ENCODE measurements around the gene ZNF800.

Gene ZNF800

GRCh38 chr7:127330070-127330469, 62.4 kb downstream of the ZNF800 start:
- Histone ChIP-seq H3K4me3 (ENCODE audit: low read depth, low read length) (no peak overlapping the region), H3K36me3 (ENCODE audit: control insufficient read depth in 2 of 2, insufficient read depth in 1 of 2, low read length in 2 of 2) (no peaks in the 10 kb centered on the region), H3K4me1 (ENCODE audit: control insufficient read depth, insufficient read depth, low read length) (no peaks in the 10 kb centered on the region), H3K27ac (ENCODE audit: extremely low read depth, low read depth, low read length) (no peak overlapping the region), H3K9me3 (ENCODE audit: control insufficient read depth, insufficient read depth, low read depth, low read length) (no peaks in the 10 kb centered on the region)
- TF ChIP-seq ZNF561 (tag by site-specific recombination; IDR thresholded peaks at IDR 0.05; ENCODE audit: borderline replicate concordance) = no peak
- no peak for TF ChIP-seq ZNF677 (tag by site-specific recombination; IDR thresholded peaks at IDR 0.05)
- TF ChIP-seq ZNF112 (tag by site-specific recombination; IDR thresholded peaks at IDR 0.05) = no peak
- no peak for TF ChIP-seq ZNF133 (tag by site-specific recombination; IDR thresholded peaks at IDR 0.05)
- no peak for TF ChIP-seq PATZ1 (tag by site-specific recombination; IDR thresholded peaks at IDR 0.05)
- no peak for TF ChIP-seq ZNF585B (tag by site-specific recombination; IDR thresholded peaks at IDR 0.05)
- TF ChIP-seq IKZF3 (tag by site-specific recombination; IDR thresholded peaks at IDR 0.05) = no peak
- no peak for TF ChIP-seq PRDM2 (tag by site-specific recombination; IDR thresholded peaks at IDR 0.05; ENCODE audit: borderline replicate concordance)
- no peak for TF ChIP-seq ZNF350 (tag by site-specific recombination; IDR thresholded peaks at IDR 0.05)
- TF ChIP-seq KLF16 (tag by site-specific recombination; IDR thresholded peaks at IDR 0.05) = no peak
- TF ChIP-seq ZNF530 (tag by site-specific recombination; IDR thresholded peaks at IDR 0.05; ENCODE audit: low read depth) = no peak
- TF ChIP-seq ZNF692 (tag by site-specific recombination; IDR thresholded peaks at IDR 0.05) = no peak
- ChIA-PET POLR2A (no interaction called here), CTCF (no interaction called here)

- H3K36me3 ChIP-seq (ENCODE audit: control insufficient read depth in 2 of 2, insufficient read depth in 1 of 2, low read length in 2 of 2) = no peaks in the 10 kb centered on the region
- ChIA-PET CTCF (interaction anchor here (1.3 kb wide), 1 partner anchor 126 kb away, joined by 3 read pairs; no protein-coding TSS in a partner anchor), POLR2A (no interaction called here)
- H3K9me3 ChIP-seq (ENCODE audit: control insufficient read depth, insufficient read depth, low read depth, low read length) = no peaks in the 10 kb centered on the region
- no peaks in the 10 kb centered on the region for H3K4me1 ChIP-seq (ENCODE audit: control insufficient read depth, insufficient read depth, low read length)
- H3K4me3 ChIP-seq (ENCODE audit: low read depth, low read length) = no peak overlapping the region
- H3K27ac ChIP-seq (ENCODE audit: extremely low read depth, low read depth, low read length) = no peak overlapping the region
- TF ChIP-seq HOXC10 (CRISPR knock-in tag; IDR thresholded peaks at IDR 0.05) = no peak
- TF ChIP-seq PRDM1 (tag by site-specific recombination; IDR thresholded peaks at IDR 0.05) = no peak
- no peak for TF ChIP-seq ZNF2 (tag by site-specific recombination; IDR thresholded peaks at IDR 0.05)
- TF ChIP-seq ZBTB6 (tag by site-specific recombination; IDR thresholded peaks at IDR 0.05) = no peak
- no peak for TF ChIP-seq ZNF544 (tag by site-specific recombination; IDR thresholded peaks at IDR 0.05)
- TF ChIP-seq TSHZ1 (tag by site-specific recombination; IDR thresholded peaks at IDR 0.05; ENCODE audit: borderline replicate concordance) = no peak
- no peak for TF ChIP-seq GLI4 (tag by site-specific recombination; IDR thresholded peaks at IDR 0.05)
- no peak for TF ChIP-seq ZNF37A (tag by site-specific recombination; IDR thresholded peaks at IDR 0.05)
- no peak for TF ChIP-seq ZNF549 (tag by site-specific recombination; IDR thresholded peaks at IDR 0.05)
- no peak for TF ChIP-seq ZNF623 (tag by site-specific recombination; IDR thresholded peaks at IDR 0.05)
Observed at GRCh38 chr7:127322832-127323493, 69.5 kb downstream of the ZNF800 start.

Measured in HEK293 (cell line).